ENCODE data around the gene TRANK1.

TRANK1 gene

GRCh38 chr3:36833160-36833814 lies 111.6 kb downstream of the TRANK1 start:
- peaks cover 2% of the 10 kb centered on the region for H3K4me1 ChIP-seq (ENCODE audit: control insufficient read depth, insufficient read depth, low read depth, low read length)
- no peaks in the 10 kb centered on the region for H3K79me1 ChIP-seq (replicated peaks; ENCODE audit: low read length, poor library complexity, severe bottlenecking)
- no peak overlapping the region for H2AK5ac ChIP-seq (ENCODE audit: low read length, severe bottlenecking)
- 91% methylated on average over 10 of the region's 10 CpGs for WGBS
- peaks cover 21 to 83% of the 10 kb centered on the region in 2 experiments for H3K36me3 ChIP-seq (ENCODE audit: control insufficient read depth in 1 of 2, insufficient read depth in 2 of 2, low read depth in 1 of 2, low read length in 2 of 2)
- H3K4me3 ChIP-seq (ENCODE audit: insufficient read depth in 1 of 2, low read depth in 1 of 2, low read length in 2 of 2) = no peak overlapping the region
- no peak overlapping the region for H2BK5ac ChIP-seq (ENCODE audit: low read depth, low read length, poor library complexity, severe bottlenecking)
- no peak overlapping the region for H2AFZ ChIP-seq (ENCODE audit: low read depth, low read length)
- H3K4me2 ChIP-seq (ENCODE audit: low read length, poor library complexity, severe bottlenecking) = no peak overlapping the region
- H4K8ac ChIP-seq (ENCODE audit: low read length) = no peak overlapping the region
- H3K18ac ChIP-seq (ENCODE audit: low read depth in 1 of 2, low read length in 2 of 2) = no peak overlapping the region
- H3K9me3 ChIP-seq (ENCODE audit: control insufficient read depth, low read length) = no peaks in the 10 kb centered on the region
- no peak overlapping the region for H3K9ac ChIP-seq (ENCODE audit: low read length)
- no peak overlapping the region for H4K91ac ChIP-seq (ENCODE audit: low read length)
- H3K23ac ChIP-seq (ENCODE audit: low read length in 2 of 2) = no peak overlapping the region
- no peak overlapping the region for H3K14ac ChIP-seq (ENCODE audit: low read length in 2 of 2)
- no peak overlapping the region for H3K27ac ChIP-seq (ENCODE audit: low read length, poor library complexity, severe bottlenecking)
- H2BK120ac ChIP-seq (ENCODE audit: low read depth, low read length) = no peak overlapping the region
- H3K4ac ChIP-seq (ENCODE audit: low read depth in 1 of 2, low read length in 2 of 2) = no peak overlapping the region
- H3K27me3 ChIP-seq (ENCODE audit: control insufficient read depth in 1 of 2, insufficient read depth in 1 of 2, low read length in 2 of 2) = no peaks in the 10 kb centered on the region
- no peak for DNase-seq
- H2BK15ac ChIP-seq (ENCODE audit: low read depth, poor library complexity, severe bottlenecking) = no peak overlapping the region
- H2BK12ac ChIP-seq (ENCODE audit: low read length in 2 of 2) = no peak overlapping the region

- no peak overlapping the region for H3K14ac ChIP-seq (ENCODE audit: low read length in 2 of 2)
- H3K27me3 ChIP-seq (ENCODE audit: control insufficient read depth in 1 of 2, insufficient read depth in 1 of 2, low read length in 2 of 2) = no peaks in the 10 kb centered on the region
- no peak overlapping the region for H2BK5ac ChIP-seq (ENCODE audit: low read depth, low read length, poor library complexity, severe bottlenecking)
- H3K18ac ChIP-seq (ENCODE audit: low read depth in 1 of 2, low read length in 2 of 2) = no peak overlapping the region
- H4K8ac ChIP-seq (ENCODE audit: low read length) = no peak overlapping the region
- no peaks in the 10 kb centered on the region for H3K9me3 ChIP-seq (ENCODE audit: control insufficient read depth, low read length)
- H2AFZ ChIP-seq (ENCODE audit: low read depth, low read length) = no peak overlapping the region
- WGBS = 98% methylated on average over 6 of the region's 6 CpGs
- peaks cover 2% of the 10 kb centered on the region for H3K4me1 ChIP-seq (ENCODE audit: control insufficient read depth, insufficient read depth, low read depth, low read length)
- no peak overlapping the region for H3K23ac ChIP-seq (ENCODE audit: low read length in 2 of 2)
- H2BK15ac ChIP-seq (ENCODE audit: low read depth, poor library complexity, severe bottlenecking) = no peak overlapping the region
- H3K27ac ChIP-seq (ENCODE audit: low read length, poor library complexity, severe bottlenecking) = no peak overlapping the region
- H3K4ac ChIP-seq (ENCODE audit: low read depth in 1 of 2, low read length in 2 of 2) = no peak overlapping the region
- H4K91ac ChIP-seq (ENCODE audit: low read length) = no peak overlapping the region
- no peak overlapping the region for H3K4me3 ChIP-seq (ENCODE audit: insufficient read depth in 1 of 2, low read depth in 1 of 2, low read length in 2 of 2)
- H2AK5ac ChIP-seq (ENCODE audit: low read length, severe bottlenecking) = no peak overlapping the region
- DNase-seq = no peak
- no peak overlapping the region for H2BK12ac ChIP-seq (ENCODE audit: low read length in 2 of 2)
- no peak overlapping the region for H3K9ac ChIP-seq (ENCODE audit: low read length)
- peaks cover 24 to 83% of the 10 kb centered on the region in 2 experiments for H3K36me3 ChIP-seq (ENCODE audit: control insufficient read depth in 1 of 2, insufficient read depth in 2 of 2, low read depth in 1 of 2, low read length in 2 of 2)
- H2BK120ac ChIP-seq (ENCODE audit: low read depth, low read length) = no peak overlapping the region
- no peak overlapping the region for H3K4me2 ChIP-seq (ENCODE audit: low read length, poor library complexity, severe bottlenecking)
- no peaks in the 10 kb centered on the region for H3K79me1 ChIP-seq (replicated peaks; ENCODE audit: low read length, poor library complexity, severe bottlenecking)
These were observed 112.4 kb downstream of the TRANK1 start for GRCh38 chr3:36832406-36832805.

- H3K9ac ChIP-seq (ENCODE audit: low read length) = no peak overlapping the region
- H2BK5ac ChIP-seq (ENCODE audit: low read depth, low read length, poor library complexity, severe bottlenecking) = no peak overlapping the region
- no peak overlapping the region for H3K23ac ChIP-seq (ENCODE audit: low read length in 2 of 2)
- H3K79me1 ChIP-seq (replicated peaks; ENCODE audit: low read length, poor library complexity, severe bottlenecking) = no peaks in the 10 kb centered on the region
- no peak overlapping the region for H2AFZ ChIP-seq (ENCODE audit: low read depth, low read length)
- H2BK120ac ChIP-seq (ENCODE audit: low read depth, low read length) = no peak overlapping the region
- no peak overlapping the region for H4K8ac ChIP-seq (ENCODE audit: low read length)
- H3K36me3 ChIP-seq (ENCODE audit: control insufficient read depth in 1 of 2, insufficient read depth in 2 of 2, low read depth in 1 of 2, low read length in 2 of 2) = peaks cover 22 to 78% of the 10 kb centered on the region in 2 experiments
- H2AK5ac ChIP-seq (ENCODE audit: low read length, severe bottlenecking) = no peak overlapping the region
- H3K4ac ChIP-seq (ENCODE audit: low read depth in 1 of 2, low read length in 2 of 2) = no peak overlapping the region
- no peak overlapping the region for H3K27ac ChIP-seq (ENCODE audit: low read length, poor library complexity, severe bottlenecking)
- no peak overlapping the region for H3K4me2 ChIP-seq (ENCODE audit: low read length, poor library complexity, severe bottlenecking)
- DNase-seq = no peak
- 89% methylated on average over 5 of the region's 5 CpGs for WGBS
- H3K4me1 ChIP-seq (ENCODE audit: control insufficient read depth, insufficient read depth, low read depth, low read length) = no peaks in the 10 kb centered on the region
- no peak overlapping the region for H3K4me3 ChIP-seq (ENCODE audit: insufficient read depth in 1 of 2, low read depth in 1 of 2, low read length in 2 of 2)
- H3K18ac ChIP-seq (ENCODE audit: low read depth in 1 of 2, low read length in 2 of 2) = no peak overlapping the region
- H3K14ac ChIP-seq (ENCODE audit: low read length in 2 of 2) = no peak overlapping the region
- no peak overlapping the region for H4K91ac ChIP-seq (ENCODE audit: low read length)
- no peak overlapping the region for H2BK15ac ChIP-seq (ENCODE audit: low read depth, poor library complexity, severe bottlenecking)
- H3K27me3 ChIP-seq (ENCODE audit: control insufficient read depth in 1 of 2, insufficient read depth in 1 of 2, low read length in 2 of 2) = no peaks in the 10 kb centered on the region
- H2BK12ac ChIP-seq (ENCODE audit: low read length in 2 of 2) = no peak overlapping the region
- H3K9me3 ChIP-seq (ENCODE audit: control insufficient read depth, low read length) = no peaks in the 10 kb centered on the region
These were observed 117.7 kb downstream of the TRANK1 start for GRCh38 chr3:36827133-36827532.

GRCh38 chr3:36826240-36826639 lies 118.6 kb downstream of the TRANK1 start:
- Histone ChIP-seq H3K27ac (ENCODE audit: low read length, poor library complexity, severe bottlenecking) (no peak overlapping the region), H4K8ac (ENCODE audit: low read length) (no peak overlapping the region), H3K18ac (ENCODE audit: low read depth in 1 of 2, low read length in 2 of 2) (no peak overlapping the region), H3K36me3 (ENCODE audit: control insufficient read depth in 1 of 2, insufficient read depth in 2 of 2, low read depth in 1 of 2, low read length in 2 of 2) (peaks cover 13 to 77% of the 10 kb centered on the region in 2 experiments), H2BK12ac (ENCODE audit: low read length in 2 of 2) (no peak overlapping the region), H3K4me1 (ENCODE audit: control insufficient read depth, insufficient read depth, low read depth, low read length) (no peaks in the 10 kb centered on the region), H4K91ac (ENCODE audit: low read length) (no peak overlapping the region), H2BK15ac (ENCODE audit: low read depth, poor library complexity, severe bottlenecking) (no peak overlapping the region), H2BK120ac (ENCODE audit: low read depth, low read length) (no peak overlapping the region), H3K79me1 (replicated peaks; ENCODE audit: low read length, poor library complexity, severe bottlenecking) (no peaks in the 10 kb centered on the region), H3K4ac (ENCODE audit: low read depth in 1 of 2, low read length in 2 of 2) (no peak overlapping the region), H3K14ac (ENCODE audit: low read length in 2 of 2) (no peak overlapping the region), H3K4me3 (ENCODE audit: insufficient read depth in 1 of 2, low read depth in 1 of 2, low read length in 2 of 2) (no peak overlapping the region), H3K9me3 (ENCODE audit: control insufficient read depth, low read length) (no peaks in the 10 kb centered on the region), H3K4me2 (ENCODE audit: low read length, poor library complexity, severe bottlenecking) (no peak overlapping the region), H2AFZ (ENCODE audit: low read depth, low read length) (no peak overlapping the region), H2BK5ac (ENCODE audit: low read depth, low read length, poor library complexity, severe bottlenecking) (no peak overlapping the region), H3K9ac (ENCODE audit: low read length) (no peak overlapping the region), H2AK5ac (ENCODE audit: low read length, severe bottlenecking) (no peak overlapping the region), H3K23ac (ENCODE audit: low read length in 2 of 2) (no peak overlapping the region), H3K27me3 (ENCODE audit: control insufficient read depth in 1 of 2, insufficient read depth in 1 of 2, low read length in 2 of 2) (no peaks in the 10 kb centered on the region)
- DNase-seq = no peak
- 89% methylated on average over 6 of the region's 6 CpGs for WGBS
